ENCODE measurements around the gene NOTCH1. TPM values are rescaled to one million over a fixed set of nuclear protein-coding genes. Genes with fewer than 3 reads are reported as not detected.

NOTCH1 gene
- total and polyA plus RNA-seq, 2 of the 4 experiments (the other 2 are of a cell fraction) = 1.8 to 6.0 TPM

DNA sequence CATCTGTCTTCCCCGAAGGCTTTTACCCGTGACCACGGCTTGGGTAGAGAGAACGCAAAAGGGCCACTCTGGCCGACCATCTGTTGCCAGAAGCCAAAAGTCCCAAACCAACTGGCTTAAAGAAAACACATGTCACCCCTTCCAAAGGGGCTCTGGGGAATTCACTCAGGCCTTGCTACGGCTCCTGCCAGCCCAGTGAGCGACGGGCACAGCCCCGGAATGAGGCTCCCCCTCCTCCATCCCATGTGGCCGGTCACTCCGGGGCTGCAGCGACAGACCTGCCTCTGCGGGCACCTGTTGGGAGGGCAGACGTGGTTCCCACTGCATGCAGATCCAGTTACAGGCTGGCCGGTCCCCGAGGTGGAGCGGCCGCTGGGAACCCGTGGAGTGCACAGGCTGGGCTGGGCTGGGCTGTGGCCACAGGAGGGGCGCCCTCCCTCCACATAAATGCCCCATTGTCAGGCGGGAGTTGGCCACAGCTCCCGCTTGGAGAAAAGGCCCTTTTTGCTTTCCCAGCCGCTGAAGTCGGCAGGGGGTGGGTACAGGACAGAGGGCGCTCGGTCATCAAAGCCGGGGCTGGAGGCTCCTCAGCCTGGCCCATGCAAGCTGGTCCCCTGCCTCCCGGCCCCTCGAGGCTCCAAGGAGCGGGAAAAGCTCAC lies 19.9 kb downstream of the NOTCH1 start:
- Histone ChIP-seq H3K18ac (ENCODE audit: low read depth, low read length) (no peak overlapping the region), H4K20me1 (ENCODE audit: insufficient read depth, low read length) (peaks cover 37% of the 10 kb centered on the region), H3K14ac (replicated peaks; ENCODE audit: low read depth, low read length) (no peak overlapping the region), H2BK120ac (ENCODE audit: low read depth, low read length) (no peak overlapping the region), H2AK9ac (replicated peaks; ENCODE audit: low read depth, low read length, poor library complexity) (no peak overlapping the region), H3K4me3 (ENCODE audit: insufficient read depth, low read depth, low read length) (no peak overlapping the region), H3K4me1 (ENCODE audit: control insufficient read depth, insufficient read depth, low read length) (peaks cover 2% of the 10 kb centered on the region; the same call in 1 of the 2 replicates), H3K4me2 (ENCODE audit: low read depth, low read length) (no peak overlapping the region), H4K91ac (ENCODE audit: insufficient read depth, low read depth, low read length) (no peak overlapping the region), H2BK15ac (ENCODE audit: low read depth, low read length) (no peak overlapping the region), H3K56ac (ENCODE audit: extremely low read depth, insufficient read depth, low read length) (no peak overlapping the region), H4K8ac (ENCODE audit: low read depth in 2 of 2, low read length in 2 of 2) (no peak overlapping the region), H3K79me1 (ENCODE audit: low read depth in 1 of 2, low read length in 2 of 2) (peaks cover 0 to 32% of the 10 kb centered on the region in 2 experiments; a peak in 3 of 4 replicates), H2BK20ac (ENCODE audit: low read depth, low read length) (no peak overlapping the region), H3K9ac (ENCODE audit: low read depth, low read length) (no peak overlapping the region), H3K27me3 (ENCODE audit: control insufficient read depth, insufficient read depth, low read length) (no peaks in the 10 kb centered on the region), H3K4ac (ENCODE audit: low read depth, low read length) (no peak overlapping the region), H2BK5ac (ENCODE audit: low read depth, low read length, poor library complexity, severe bottlenecking) (no peak overlapping the region), H3K36me3 (ENCODE audit: control insufficient read depth, insufficient read depth, low read length) (peaks cover 17% of the 10 kb centered on the region; the same call in 1 of the 2 replicates), H2AFZ (replicated peaks; ENCODE audit: low read length, poor library complexity) (no peak overlapping the region), H4K5ac (ENCODE audit: low read depth, low read length) (no peak overlapping the region), H3K9me3 (ENCODE audit: control insufficient read depth, insufficient read depth, low read length) (no peaks in the 10 kb centered on the region), H3K27ac (ENCODE audit: insufficient read depth, low read length) (no peak overlapping the region), H3K23ac (ENCODE audit: low read depth, low read length) (no peak overlapping the region), H2AK5ac (ENCODE audit: low read depth, low read length) (no peak overlapping the region), H3K9me1 (ENCODE audit: insufficient read depth, low read length) (no peaks in the 10 kb centered on the region)
- dilution Hi-C loops (cut with HindIII; ENCODE audit: low sequenced_read_pairs, unreplicated experiment) (no loop called here), intact Hi-C loops (cut with micrococcal nuclease) (no loop called here), in situ Hi-C loops (cut with MboI; ENCODE audit: low sequenced_read_pairs) (no loop called here)
- ChIA-PET CTCF (no interaction called here), POLR2A (ENCODE audit: unreplicated experiment) (no interaction called here)
- no TSS peak for BruUV-seq (replicated peaks)
- no peak for DNase-seq
- WGBS, 2 experiments (ENCODE audit: extremely low coverage in 2 of 2, insufficient read length in 1 of 2) = 76% methylated on average over 10 of the region's 30 CpGs; no CpG with 5 or more reads in 1 of the 2 experiments
- TF ChIP-seq FOS (IDR thresholded peaks at IDR 0.05; ENCODE audit: low read depth, low read length) = no peak
- TF ChIP-seq, protein P1, sequence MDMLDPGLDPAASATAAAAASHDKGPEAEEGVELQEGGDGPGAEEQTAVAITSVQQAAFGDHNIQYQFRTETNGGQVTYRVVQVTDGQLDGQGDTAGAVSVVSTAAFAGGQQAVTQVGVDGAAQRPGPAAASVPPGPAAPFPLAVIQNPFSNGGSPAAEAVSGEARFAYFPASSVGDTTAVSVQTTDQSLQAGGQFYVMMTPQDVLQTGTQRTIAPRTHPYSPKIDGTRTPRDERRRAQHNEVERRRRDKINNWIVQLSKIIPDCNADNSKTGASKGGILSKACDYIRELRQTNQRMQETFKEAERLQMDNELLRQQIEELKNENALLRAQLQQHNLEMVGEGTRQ (IDR thresholded peaks at IDR 0.05; ENCODE audit: low read depth, low read length) = no peak
- TF ChIP-seq RAD21 (IDR thresholded peaks at IDR 0.05; ENCODE audit: low read length) = no peak
- no peak for TF ChIP-seq CEBPB (IDR thresholded peaks at IDR 0.05; ENCODE audit: low read depth, low read length)
- TF ChIP-seq, protein P2, sequence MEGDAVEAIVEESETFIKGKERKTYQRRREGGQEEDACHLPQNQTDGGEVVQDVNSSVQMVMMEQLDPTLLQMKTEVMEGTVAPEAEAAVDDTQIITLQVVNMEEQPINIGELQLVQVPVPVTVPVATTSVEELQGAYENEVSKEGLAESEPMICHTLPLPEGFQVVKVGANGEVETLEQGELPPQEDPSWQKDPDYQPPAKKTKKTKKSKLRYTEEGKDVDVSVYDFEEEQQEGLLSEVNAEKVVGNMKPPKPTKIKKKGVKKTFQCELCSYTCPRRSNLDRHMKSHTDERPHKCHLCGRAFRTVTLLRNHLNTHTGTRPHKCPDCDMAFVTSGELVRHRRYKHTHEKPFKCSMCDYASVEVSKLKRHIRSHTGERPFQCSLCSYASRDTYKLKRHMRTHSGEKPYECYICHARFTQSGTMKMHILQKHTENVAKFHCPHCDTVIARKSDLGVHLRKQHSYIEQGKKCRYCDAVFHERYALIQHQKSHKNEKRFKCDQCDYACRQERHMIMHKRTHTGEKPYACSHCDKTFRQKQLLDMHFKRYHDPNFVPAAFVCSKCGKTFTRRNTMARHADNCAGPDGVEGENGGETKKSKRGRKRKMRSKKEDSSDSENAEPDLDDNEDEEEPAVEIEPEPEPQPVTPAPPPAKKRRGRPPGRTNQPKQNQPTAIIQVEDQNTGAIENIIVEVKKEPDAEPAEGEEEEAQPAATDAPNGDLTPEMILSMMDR (conservative IDR thresholded peaks at IDR 0.05; ENCODE audit: low read depth, low read length) = no peak
- TF ChIP-seq, protein P3, sequence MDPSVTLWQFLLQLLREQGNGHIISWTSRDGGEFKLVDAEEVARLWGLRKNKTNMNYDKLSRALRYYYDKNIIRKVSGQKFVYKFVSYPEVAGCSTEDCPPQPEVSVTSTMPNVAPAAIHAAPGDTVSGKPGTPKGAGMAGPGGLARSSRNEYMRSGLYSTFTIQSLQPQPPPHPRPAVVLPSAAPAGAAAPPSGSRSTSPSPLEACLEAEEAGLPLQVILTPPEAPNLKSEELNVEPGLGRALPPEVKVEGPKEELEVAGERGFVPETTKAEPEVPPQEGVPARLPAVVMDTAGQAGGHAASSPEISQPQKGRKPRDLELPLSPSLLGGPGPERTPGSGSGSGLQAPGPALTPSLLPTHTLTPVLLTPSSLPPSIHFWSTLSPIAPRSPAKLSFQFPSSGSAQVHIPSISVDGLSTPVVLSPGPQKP (IDR thresholded peaks at IDR 0.05; ENCODE audit: borderline replicate concordance, low read depth, low read length) = no peak
- ATAC-seq (ENCODE audit: low read depth) = no peak

All from IMR-90 (cell line).